ENCODE data around the gene HS1BP3. TPM values are rescaled to one million over a fixed set of nuclear protein-coding genes. Genes with fewer than 3 reads are reported as not detected.

HS1BP3 gene
- total and polyA plus RNA-seq, 2 experiments from 2014 or later = 13.5 to 20.3 TPM

DNA sequence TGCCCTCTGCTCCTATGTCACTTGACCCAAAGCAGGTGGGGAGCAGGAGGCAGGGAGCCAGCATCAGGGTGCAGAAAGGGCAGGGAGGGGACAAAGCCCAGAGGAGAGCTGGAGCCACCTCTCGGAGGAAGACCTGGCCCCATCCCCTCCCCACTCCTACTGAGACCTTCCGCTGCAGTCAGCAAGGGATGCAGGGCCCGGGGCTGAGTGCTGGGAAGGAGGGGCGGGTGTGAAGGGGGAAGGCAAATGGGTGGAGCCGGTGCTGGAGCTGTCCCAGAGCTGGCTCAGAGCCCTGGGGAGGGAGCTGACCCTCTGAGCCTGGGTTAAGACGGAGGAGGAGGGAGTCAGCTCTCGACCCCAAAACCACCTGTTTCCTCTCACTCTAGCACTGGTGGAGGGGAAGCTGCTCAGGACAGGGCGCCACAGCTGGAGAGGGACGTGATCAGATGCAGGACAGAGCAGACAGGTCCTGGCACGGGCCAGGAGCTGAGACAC lies 33.8 kb downstream of the HS1BP3 start:
- peak overlapping the region; percentile 96 for H3K27ac ChIP-seq

GRCh38 chr2:20616341-20616871 lies 34.5 kb downstream of the HS1BP3 start:
- H3K4me1 ChIP-seq (ENCODE audit: low read depth) = peaks cover 25% of the 10 kb centered on the region
- no peak overlapping the region for H3K27ac ChIP-seq
- no peaks in the 10 kb centered on the region for H3K9me3 ChIP-seq (ENCODE audit: low read depth)
- no peak for TF ChIP-seq CTCF (IDR thresholded peaks at IDR 0.05; ENCODE audit: low read depth, low read length)
- no peak overlapping the region for H3K4me3 ChIP-seq
- no peaks in the 10 kb centered on the region for H3K27me3 ChIP-seq
- no peaks in the 10 kb centered on the region for H3K36me3 ChIP-seq
- DNase-seq (ENCODE audit: low read depth in 1 of 2, low spot score in 1 of 2) = no peak

More for the DNA sequence above, 33.8 kb downstream of the HS1BP3 start:
- Histone ChIP-seq H3K9me3 (ENCODE audit: low read depth) (no peaks in the 10 kb centered on the region), H3K36me3 (no peaks in the 10 kb centered on the region), H3K4me1 (ENCODE audit: low read depth) (peaks cover 25% of the 10 kb centered on the region), H3K27me3 (no peaks in the 10 kb centered on the region), H3K4me3 (no peak overlapping the region)
- DNase-seq (ENCODE audit: low read depth in 1 of 2, low spot score in 1 of 2) = peak; percentile 66 to 72
- TF ChIP-seq CTCF (IDR thresholded peaks at IDR 0.05; ENCODE audit: low read depth, low read length) = no peak

DNA sequence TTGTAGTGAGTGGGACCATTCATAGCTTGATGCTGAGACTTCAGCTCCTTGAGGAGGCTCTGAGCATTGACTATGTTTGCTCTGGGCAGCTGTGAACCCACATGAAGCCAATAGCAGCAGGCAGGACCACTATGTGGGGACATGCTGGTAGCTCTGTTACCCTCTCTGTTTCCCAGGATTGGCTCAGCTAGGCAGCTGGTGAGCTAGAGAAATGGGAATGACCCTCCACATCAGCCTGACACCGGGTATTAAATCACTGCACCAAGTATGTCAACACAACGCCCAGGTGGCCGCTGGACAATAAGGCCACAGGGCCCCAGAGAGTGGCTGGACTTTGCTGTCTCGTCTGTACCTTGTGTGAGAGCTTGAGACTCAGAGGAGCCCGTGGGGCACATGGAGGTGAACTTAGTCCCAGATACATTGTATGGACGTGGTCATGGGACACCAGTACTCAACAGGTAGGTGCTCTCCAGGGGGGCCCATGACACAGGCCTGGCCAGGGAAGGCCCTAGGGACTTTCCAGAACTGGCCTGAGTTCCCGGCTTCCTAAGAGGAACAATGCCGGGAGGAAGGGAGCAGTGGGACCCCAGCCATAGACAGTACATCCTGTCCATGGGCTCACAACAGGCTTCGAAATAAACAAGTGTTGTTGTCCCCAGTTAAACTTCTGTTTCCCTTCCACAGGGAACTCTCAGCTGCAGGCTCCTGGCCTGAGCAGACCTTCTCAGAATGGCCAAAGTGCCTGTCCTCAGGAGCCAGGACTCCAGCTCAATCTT lies 35.2 kb downstream of the HS1BP3 start:
- Histone ChIP-seq H3K4me1 (ENCODE audit: low read depth) (peaks cover 25% of the 10 kb centered on the region), H3K27ac (no peak overlapping the region), H3K4me3 (no peak overlapping the region), H3K36me3 (no peaks in the 10 kb centered on the region), H3K27me3 (no peaks in the 10 kb centered on the region), H3K9me3 (ENCODE audit: low read depth) (no peaks in the 10 kb centered on the region)
- no peak for TF ChIP-seq CTCF (IDR thresholded peaks at IDR 0.05; ENCODE audit: low read depth, low read length)
- no peak for DNase-seq (ENCODE audit: low read depth in 1 of 2, low spot score in 1 of 2)

- Histone ChIP-seq H3K36me3 (no peaks in the 10 kb centered on the region), H3K4me3 (no peak overlapping the region), H3K27me3 (no peaks in the 10 kb centered on the region), H3K4me1 (ENCODE audit: low read depth) (peaks cover 25% of the 10 kb centered on the region), H3K9me3 (ENCODE audit: low read depth) (no peaks in the 10 kb centered on the region), H3K27ac (no peak overlapping the region)
- DNase-seq (ENCODE audit: low read depth in 1 of 2, low spot score in 1 of 2) = no peak
- no peak for TF ChIP-seq CTCF (IDR thresholded peaks at IDR 0.05; ENCODE audit: low read depth, low read length)
These were observed 35.8 kb downstream of the HS1BP3 start for GRCh38 chr2:20615068-20615465.

DNA sequence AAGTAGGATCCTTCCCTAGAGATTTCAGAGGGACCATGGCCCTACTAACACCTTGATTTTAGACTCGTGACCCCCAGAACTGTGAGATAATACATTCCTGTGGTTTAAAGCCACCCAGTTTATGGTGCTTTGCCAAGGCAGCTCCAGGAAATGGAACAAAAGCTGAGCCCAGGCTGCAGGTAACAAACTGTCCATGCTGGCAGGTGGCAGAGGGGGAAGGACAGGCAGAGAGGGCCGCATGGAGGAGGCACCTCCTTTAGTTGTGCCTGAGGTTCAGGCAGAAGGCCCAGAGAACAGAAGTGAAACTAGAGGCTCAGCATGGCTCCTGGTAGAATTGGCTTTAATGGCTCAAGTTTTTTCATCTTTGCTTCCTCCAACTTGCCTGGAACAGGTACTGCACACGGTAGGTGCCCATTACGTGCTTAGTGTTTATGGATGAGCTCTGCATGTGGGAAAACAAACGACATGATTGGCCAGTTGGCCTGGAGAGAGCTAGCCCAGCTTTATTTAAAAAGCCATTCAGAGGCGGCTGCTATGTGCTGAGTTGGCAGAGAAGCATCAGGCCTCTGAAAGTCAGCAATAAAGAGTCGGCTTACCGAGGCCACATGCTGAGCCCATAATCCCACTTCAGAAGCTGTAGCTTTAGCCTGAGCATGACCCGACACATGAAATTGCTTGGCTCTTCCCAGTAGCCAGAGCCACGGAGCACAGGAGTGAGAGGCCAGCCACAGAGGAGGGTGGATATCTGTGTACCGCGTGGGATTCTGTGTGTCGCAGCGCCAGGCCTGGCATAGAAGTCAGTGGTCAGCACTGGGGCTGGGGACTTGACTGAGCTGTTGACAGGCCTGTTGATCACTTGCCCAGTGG lies 36.5 kb downstream of the HS1BP3 start:
- Histone ChIP-seq H3K4me3 (no peak overlapping the region), H3K4me1 (ENCODE audit: low read depth) (peaks cover 24% of the 10 kb centered on the region), H3K36me3 (no peaks in the 10 kb centered on the region), H3K9me3 (ENCODE audit: low read depth) (no peaks in the 10 kb centered on the region), H3K27me3 (no peaks in the 10 kb centered on the region), H3K27ac (no peak overlapping the region)
- TF ChIP-seq CTCF (IDR thresholded peaks at IDR 0.05; ENCODE audit: low read depth, low read length) = no peak
- no peak for DNase-seq (ENCODE audit: low read depth in 1 of 2, low spot score in 1 of 2)
